ENCODE measurements around the gene COG5. TPM values are rescaled to one million over a fixed set of nuclear protein-coding genes. Genes with fewer than 3 reads are reported as not detected.

COG5 gene
- total RNA-seq, 1 donor from 2014 or later: 26.8 TPM

DNA sequence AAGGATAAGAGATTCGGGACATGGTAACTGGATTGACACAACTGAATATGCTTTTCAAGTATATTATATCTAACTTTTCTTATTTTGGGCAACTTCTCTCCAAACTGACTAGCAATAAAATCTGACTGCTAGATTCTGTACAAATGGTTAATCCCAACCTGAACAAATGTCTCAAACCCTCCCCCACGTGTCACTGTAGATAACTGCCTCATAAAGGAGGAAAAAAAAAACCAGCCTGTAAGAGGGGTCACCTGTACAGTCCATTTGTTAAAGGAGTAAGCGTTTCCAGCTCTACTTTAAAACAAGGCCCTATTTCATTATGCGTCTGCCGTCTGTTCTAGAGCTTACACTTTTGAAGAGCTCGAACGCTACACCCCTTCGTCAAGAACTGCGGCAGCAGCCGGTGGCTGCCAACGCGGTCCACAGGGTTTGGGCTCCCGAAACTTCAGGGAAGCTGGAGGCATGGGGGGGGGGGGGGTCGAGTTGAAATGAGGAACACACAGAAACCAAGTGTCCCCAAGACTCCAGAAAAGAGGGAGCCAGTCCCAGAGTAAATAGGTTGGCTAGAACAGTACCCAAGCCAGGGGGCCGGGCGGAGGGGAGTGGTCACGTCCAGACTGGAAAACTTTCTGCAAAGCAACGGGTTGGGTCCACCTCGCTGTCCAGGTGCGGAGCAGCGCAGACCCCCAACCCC lies 492 bp downstream of the COG5 start:
- Mint-ChIP-seq H3K4me1 (peaks cover 41% of the 10 kb centered on the region), H3K36me3 (ENCODE audit: low read depth) (no peaks in the 10 kb centered on the region), H3K27ac (ENCODE audit: unreplicated experiment) (peak overlapping the region; percentile 96), H3K4me3 (peak overlapping the region; percentile 86), H3K9me3 (no peaks in the 10 kb centered on the region), H3K27me3 (ENCODE audit: low read depth) (no peaks in the 10 kb centered on the region)
- TF ChIP-seq, protein P1, sequence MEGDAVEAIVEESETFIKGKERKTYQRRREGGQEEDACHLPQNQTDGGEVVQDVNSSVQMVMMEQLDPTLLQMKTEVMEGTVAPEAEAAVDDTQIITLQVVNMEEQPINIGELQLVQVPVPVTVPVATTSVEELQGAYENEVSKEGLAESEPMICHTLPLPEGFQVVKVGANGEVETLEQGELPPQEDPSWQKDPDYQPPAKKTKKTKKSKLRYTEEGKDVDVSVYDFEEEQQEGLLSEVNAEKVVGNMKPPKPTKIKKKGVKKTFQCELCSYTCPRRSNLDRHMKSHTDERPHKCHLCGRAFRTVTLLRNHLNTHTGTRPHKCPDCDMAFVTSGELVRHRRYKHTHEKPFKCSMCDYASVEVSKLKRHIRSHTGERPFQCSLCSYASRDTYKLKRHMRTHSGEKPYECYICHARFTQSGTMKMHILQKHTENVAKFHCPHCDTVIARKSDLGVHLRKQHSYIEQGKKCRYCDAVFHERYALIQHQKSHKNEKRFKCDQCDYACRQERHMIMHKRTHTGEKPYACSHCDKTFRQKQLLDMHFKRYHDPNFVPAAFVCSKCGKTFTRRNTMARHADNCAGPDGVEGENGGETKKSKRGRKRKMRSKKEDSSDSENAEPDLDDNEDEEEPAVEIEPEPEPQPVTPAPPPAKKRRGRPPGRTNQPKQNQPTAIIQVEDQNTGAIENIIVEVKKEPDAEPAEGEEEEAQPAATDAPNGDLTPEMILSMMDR (conservative IDR thresholded peaks at IDR 0.05): no peak
- DNase-seq (ENCODE audit: low read depth, low spot score): no peak

DNA sequence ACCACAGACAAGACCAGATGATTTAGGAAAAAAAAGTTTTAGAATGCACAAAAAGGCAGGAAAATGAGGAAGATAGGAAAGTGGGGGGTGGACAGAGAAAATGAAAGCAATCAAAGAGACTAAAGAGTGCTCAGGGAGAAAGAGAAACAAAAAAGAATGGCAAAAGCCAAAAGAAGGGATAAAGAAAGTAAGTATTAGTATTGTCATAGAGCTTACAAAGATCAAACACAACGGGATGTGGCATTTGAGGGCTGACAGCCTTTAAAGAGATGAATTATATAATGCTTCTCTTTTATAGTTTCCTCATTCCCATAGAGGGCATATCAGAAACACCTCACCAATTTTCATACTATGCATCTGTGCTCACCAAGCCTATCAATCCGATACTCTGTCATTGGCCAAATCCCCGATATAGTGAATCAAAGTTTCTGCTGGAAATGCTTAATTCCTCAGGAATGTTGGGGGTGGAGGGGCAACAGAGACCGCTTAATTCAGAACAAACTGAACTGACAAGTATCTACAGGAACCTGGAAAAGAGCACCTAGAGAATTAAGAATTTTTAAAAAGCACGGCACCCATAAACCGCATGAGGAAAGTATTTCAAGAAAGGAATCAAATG lies 2.7 kb downstream of the COG5 start:
- H3K27me3 Mint-ChIP-seq (ENCODE audit: low read depth): no peaks in the 10 kb centered on the region
- no peak overlapping the region for H3K27ac Mint-ChIP-seq (ENCODE audit: unreplicated experiment)
- TF ChIP-seq, protein P1 (conservative IDR thresholded peaks at IDR 0.05): no peak

DNA sequence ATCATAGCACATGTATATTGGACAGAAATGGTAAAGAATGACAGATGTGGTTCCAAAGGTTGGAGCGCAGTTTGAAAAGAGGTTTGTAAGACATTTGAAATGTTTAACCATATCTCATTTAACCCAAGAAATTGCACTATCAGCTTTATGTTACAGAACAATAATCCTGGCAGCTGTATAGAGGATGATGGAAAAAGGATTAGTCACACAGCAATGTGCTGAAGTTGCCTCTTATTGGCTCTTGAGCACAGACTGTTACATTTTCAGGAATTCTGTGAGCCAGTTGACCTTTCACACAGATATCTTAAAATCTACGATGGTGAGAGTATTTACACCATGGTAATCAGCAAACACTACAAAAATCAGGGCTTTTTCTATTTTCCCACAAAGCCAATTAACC lies 3.9 kb downstream of the COG5 start:
- DNase-seq (ENCODE audit: low read depth, low spot score): no peak
- H3K9me3 Mint-ChIP-seq: no peaks in the 10 kb centered on the region
- no peak overlapping the region for H3K4me3 Mint-ChIP-seq
- no peaks in the 10 kb centered on the region for H3K27me3 Mint-ChIP-seq (ENCODE audit: low read depth)
- no peak overlapping the region for H3K27ac Mint-ChIP-seq (ENCODE audit: unreplicated experiment)
- H3K4me1 Mint-ChIP-seq: peaks cover 33% of the 10 kb centered on the region
- H3K36me3 Mint-ChIP-seq (ENCODE audit: low read depth): no peaks in the 10 kb centered on the region
- TF ChIP-seq, protein P1 (conservative IDR thresholded peaks at IDR 0.05): no peak

More for the DNA sequence above, 2.7 kb downstream of the COG5 start:
- Mint-ChIP-seq H3K4me3 (peak overlapping the region; percentile 86), H3K36me3 (ENCODE audit: low read depth) (no peaks in the 10 kb centered on the region), H3K4me1 (peaks cover 39% of the 10 kb centered on the region), H3K9me3 (no peaks in the 10 kb centered on the region)
- DNase-seq (ENCODE audit: low read depth, low spot score): no peak

DNA sequence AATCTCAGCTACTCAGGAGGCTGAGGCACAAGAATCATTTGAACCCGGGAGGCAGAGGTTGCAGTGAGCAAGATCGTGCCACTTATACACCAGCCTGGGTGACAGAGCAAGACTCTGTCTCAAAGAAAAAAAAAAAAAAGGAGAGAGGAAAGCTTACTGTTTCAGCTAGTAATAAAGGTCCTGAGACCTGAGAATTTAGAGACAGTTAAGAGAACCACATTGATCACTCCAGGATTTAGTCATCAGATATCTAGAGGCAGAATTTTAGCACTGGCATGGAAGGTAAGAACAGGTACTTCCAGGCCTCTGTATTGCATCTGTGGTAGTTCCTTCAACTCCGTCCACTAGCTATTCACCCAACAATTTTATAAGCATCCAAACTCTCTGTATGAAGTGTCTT lies 7.8 kb downstream of the COG5 start:
- no peak for DNase-seq (ENCODE audit: low read depth, low spot score)
- no peaks in the 10 kb centered on the region for H3K36me3 Mint-ChIP-seq (ENCODE audit: low read depth)
- H3K9me3 Mint-ChIP-seq: no peaks in the 10 kb centered on the region
- no peak overlapping the region for H3K27ac Mint-ChIP-seq (ENCODE audit: unreplicated experiment)
- no peaks in the 10 kb centered on the region for H3K27me3 Mint-ChIP-seq (ENCODE audit: low read depth)
- TF ChIP-seq, protein P1 (conservative IDR thresholded peaks at IDR 0.05): no peak
- peaks cover 3% of the 10 kb centered on the region for H3K4me1 Mint-ChIP-seq
- no peak overlapping the region for H3K4me3 Mint-ChIP-seq

DNA sequence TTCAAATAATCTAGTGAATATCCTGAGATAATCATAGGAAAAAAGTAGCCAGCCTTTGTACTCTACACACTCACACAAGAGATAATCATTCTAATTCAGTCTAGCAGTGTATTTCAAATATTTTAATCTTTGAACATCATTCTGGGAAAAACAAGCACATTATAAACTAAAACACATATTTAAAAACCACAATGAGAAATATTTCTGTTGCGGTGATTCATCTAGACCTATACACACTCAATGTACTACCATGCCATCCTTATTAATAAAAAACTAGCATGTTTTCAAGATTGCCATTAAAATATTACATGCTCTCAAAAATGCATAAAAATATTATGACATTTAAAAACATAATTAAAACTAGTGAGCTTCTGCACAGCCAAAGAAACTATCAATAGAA lies 11.8 kb downstream of the COG5 start:
- H3K27me3 Mint-ChIP-seq (ENCODE audit: low read depth): no peaks in the 10 kb centered on the region
- H3K9me3 Mint-ChIP-seq: peaks cover 2% of the 10 kb centered on the region
- H3K36me3 Mint-ChIP-seq (ENCODE audit: low read depth): peaks cover 11% of the 10 kb centered on the region
- TF ChIP-seq, protein P1 (conservative IDR thresholded peaks at IDR 0.05): no peak
- no peaks in the 10 kb centered on the region for H3K4me1 Mint-ChIP-seq
- no peak for DNase-seq (ENCODE audit: low read depth, low spot score)
- no peak overlapping the region for H3K27ac Mint-ChIP-seq (ENCODE audit: unreplicated experiment)
- no peak overlapping the region for H3K4me3 Mint-ChIP-seq

All from neural crest cell (in vitro differentiated cells).